ENCODE results near the gene KRT8. TPM values are rescaled to one million over a fixed set of nuclear protein-coding genes. Genes with fewer than 3 reads are reported as not detected.

Gene KRT8
- total RNA-seq, 2 donors from 2014 or later = 182 to 536 TPM

DNA sequence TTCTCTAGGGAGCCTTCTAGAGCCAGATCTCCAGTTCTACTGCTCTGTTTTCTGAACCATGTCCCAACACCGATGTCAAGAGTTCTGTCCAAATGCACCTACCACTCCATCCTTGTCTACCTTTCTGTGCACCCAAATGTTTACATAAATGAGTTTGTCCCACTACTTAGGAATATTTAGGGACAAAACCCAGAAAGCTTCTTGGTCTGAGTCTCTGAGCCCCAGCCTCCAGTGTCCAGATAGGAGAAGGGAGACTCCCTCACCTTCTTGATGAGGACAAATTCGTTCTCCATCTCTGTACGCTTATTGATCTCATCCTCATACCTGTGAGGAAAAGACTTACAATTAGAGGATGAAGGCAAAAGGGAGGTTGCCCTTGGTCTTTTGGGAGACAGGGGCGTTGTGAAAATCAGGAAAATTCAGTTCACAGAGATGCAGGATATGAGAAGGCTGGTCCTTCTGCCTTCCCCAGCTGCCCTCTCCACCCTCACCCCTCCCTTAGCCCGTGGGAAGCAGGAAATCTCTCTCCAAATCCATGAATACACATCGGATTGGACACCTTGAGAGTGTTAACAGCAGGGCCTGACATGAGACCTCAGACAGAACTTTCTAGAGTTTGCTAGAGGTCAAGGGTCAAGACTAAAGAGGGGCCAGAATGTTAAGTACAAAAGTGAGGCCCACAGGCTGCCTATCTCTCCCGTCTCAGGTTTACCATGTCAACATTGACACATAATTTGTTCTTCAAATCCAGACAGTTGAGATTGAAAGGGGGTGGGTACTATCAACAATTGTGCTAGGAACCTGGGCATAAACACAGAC is 3.8 kb downstream of the KRT8 start:
- intact Hi-C loops (cut with DNase I) = no loop called here
- H3K36me3 ChIP-seq = peaks cover 0 to 6% of the 10 kb centered on the region in 2 donors
- H3K27ac ChIP-seq = peak overlapping the region in 1 of 2 donors; percentile 98
- TF ChIP-seq, protein P1, sequence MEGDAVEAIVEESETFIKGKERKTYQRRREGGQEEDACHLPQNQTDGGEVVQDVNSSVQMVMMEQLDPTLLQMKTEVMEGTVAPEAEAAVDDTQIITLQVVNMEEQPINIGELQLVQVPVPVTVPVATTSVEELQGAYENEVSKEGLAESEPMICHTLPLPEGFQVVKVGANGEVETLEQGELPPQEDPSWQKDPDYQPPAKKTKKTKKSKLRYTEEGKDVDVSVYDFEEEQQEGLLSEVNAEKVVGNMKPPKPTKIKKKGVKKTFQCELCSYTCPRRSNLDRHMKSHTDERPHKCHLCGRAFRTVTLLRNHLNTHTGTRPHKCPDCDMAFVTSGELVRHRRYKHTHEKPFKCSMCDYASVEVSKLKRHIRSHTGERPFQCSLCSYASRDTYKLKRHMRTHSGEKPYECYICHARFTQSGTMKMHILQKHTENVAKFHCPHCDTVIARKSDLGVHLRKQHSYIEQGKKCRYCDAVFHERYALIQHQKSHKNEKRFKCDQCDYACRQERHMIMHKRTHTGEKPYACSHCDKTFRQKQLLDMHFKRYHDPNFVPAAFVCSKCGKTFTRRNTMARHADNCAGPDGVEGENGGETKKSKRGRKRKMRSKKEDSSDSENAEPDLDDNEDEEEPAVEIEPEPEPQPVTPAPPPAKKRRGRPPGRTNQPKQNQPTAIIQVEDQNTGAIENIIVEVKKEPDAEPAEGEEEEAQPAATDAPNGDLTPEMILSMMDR (IDR thresholded peaks at IDR 0.05) = no peak
- TF ChIP-seq POLR2A (IDR thresholded peaks at IDR 0.05) = no peak
- TF ChIP-seq POLR2AphosphoS5 (IDR thresholded peaks at IDR 0.05) = no peak
- 62% methylated on average over 7 of the region's 7 CpGs for WGBS
- no peak overlapping the region for H3K4me3 ChIP-seq
- peaks cover 9% of the 10 kb centered on the region for H3K4me1 ChIP-seq (replicated peaks)
- no peak for DNase-seq (ENCODE audit: low spot score)
- no peaks in the 10 kb centered on the region for H3K9me3 ChIP-seq
- H3K27me3 ChIP-seq (replicated peaks; ENCODE audit: insufficient read depth) = no peaks in the 10 kb centered on the region

DNA sequence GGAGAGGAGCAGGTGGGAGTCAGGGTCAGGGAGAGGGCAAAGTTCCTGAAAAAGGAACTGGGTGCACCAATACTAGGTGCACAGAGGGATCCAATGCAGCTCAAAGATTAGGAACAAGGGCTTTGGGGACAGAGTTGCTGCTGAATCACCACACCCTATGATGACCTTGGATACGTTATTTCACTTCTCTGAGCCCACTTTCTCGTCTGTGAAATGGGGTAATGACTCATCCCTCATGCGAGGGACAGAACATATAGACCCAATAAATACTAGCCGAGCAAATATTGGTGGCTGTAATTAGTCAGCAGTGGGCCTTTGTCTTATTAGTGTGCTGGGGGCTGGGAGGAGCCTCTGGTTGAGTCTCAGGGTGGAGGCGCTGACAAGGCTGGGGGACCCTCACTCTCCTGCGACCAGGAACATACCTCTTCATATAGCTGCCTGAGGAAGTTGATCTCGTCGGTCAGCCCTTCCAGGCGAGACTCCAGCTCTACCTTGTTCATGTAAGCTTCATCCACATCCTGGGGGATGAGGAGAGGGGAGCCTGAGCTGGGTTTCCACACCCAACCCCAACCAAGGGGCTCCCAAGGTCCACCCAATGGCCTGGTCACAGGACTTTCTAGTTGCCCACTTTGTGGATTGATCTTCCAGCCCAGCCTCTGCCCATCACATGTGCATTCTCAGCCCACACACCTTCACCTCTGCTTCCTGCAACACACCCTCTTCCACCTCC is 4.5 kb downstream of the KRT8 start:
- Histone ChIP-seq H3K9me3 (no peaks in the 10 kb centered on the region), H3K4me3 (no peak overlapping the region), H3K4me1 (replicated peaks) (peaks cover 10% of the 10 kb centered on the region), H3K27me3 (replicated peaks; ENCODE audit: insufficient read depth) (no peaks in the 10 kb centered on the region), H3K36me3 (peaks cover 0 to 6% of the 10 kb centered on the region in 2 donors), H3K27ac (peak overlapping the region in 1 of 2 donors; percentile 98)
- DNase-seq (ENCODE audit: low spot score) = no peak
- TF ChIP-seq, protein P1 (IDR thresholded peaks at IDR 0.05) = no peak
- peak; percentile 7 for TF ChIP-seq POLR2AphosphoS5 (IDR thresholded peaks at IDR 0.05)
- WGBS = 68% methylated on average over 9 of the region's 9 CpGs
- intact Hi-C loops (cut with DNase I) = no loop called here

DNA sequence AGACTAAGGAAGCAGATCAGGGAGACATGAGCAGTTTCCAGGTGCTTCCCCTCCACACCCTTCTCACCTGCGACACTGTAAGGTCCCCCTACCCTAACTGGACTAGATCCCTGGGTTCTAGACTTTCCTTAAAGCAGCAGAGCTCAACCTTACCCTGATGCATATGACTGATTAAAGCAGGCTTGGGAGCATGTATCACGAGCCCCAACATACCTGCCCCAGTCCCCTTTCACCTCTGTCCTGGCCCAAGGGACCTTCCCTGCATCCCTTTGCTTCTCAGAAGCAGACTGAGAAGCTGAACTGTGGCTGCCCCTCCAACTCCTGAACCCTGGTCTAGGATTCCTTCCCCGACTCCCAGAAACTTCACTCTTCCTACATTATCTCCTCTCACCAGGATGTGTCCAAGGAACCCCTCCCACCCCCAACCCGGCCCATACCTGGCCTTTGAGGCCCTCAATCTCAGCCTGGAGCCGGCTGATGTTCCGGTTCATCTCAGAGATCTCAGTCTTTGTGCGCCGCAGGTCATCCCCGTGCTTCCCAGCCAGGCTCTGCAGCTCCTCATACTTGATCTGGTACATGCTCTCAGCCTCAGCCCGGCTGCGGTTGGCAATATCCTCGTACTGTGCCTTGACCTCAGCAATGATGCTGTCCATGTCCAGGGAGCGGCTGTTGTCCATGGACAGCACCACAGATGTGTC is 5.4 kb downstream of the KRT8 start:
- peaks cover 0 to 6% of the 10 kb centered on the region in 2 donors for H3K36me3 ChIP-seq
- H3K27me3 ChIP-seq (replicated peaks; ENCODE audit: insufficient read depth) = no peaks in the 10 kb centered on the region
- H3K27ac ChIP-seq = peak overlapping the region in 1 of 2 donors; percentile 98
- H3K9me3 ChIP-seq = no peaks in the 10 kb centered on the region
- no peak overlapping the region for H3K4me3 ChIP-seq
- 95% methylated on average over 13 of the region's 13 CpGs for WGBS
- DNase-seq (ENCODE audit: low spot score) = no peak
- H3K4me1 ChIP-seq (replicated peaks) = peaks cover 10% of the 10 kb centered on the region
- TF ChIP-seq POLR2AphosphoS5 (IDR thresholded peaks at IDR 0.05) (no peak), POLR2A (IDR thresholded peaks at IDR 0.05) (no peak)
- TF ChIP-seq, protein P1 (IDR thresholded peaks at IDR 0.05) = no peak
- intact Hi-C loops (cut with DNase I) = no loop called here

DNA sequence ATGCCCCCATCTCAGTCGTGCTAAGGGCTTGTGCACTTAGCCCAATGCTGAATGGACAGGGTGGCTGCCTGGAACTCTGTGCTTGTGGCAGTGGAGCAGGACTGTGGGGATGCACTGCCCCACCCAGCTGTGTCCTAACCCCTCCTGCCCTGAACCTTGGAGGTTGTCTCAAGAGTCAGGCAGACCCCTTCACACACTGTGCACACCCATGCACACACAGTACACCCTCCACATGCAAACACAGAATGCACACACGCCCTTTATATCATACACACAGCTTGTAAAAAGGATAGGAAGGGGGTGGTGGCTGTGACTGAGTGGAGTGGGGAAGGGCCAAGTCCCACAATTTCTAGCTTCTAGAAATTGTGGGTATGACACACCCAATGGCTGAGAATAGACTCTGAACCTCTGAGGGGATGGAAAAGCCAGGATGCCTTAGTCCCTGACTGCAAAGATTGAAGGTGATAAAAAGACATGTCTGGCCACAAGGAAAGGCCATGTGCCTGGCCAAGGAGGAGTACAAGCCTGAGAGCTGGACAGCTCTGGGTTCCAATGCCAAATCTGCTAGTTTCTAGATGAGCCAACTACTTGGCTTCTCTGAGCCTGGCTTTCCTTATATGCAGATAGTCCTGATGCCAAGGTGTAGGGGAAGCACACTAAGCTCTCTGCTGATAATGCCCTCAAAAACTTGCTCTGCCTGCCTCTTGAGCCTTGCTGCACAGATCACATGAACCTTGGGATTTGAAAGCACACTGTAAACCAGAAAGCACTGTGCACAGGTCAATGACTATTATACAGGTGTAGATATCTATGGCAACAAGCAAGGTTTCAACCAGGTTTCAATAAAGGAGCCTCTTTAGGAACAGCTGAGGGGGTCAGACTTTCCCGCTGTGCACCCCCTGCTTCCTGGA is 8.4 kb downstream of the KRT8 start:
- H3K36me3 ChIP-seq = peaks cover 0 to 6% of the 10 kb centered on the region in 2 donors
- peak overlapping the region in 1 of 2 donors; percentile 27 for H3K27ac ChIP-seq
- no peak for DNase-seq (ENCODE audit: low spot score)
- intact Hi-C loops (cut with DNase I) = no loop called here
- H3K4me3 ChIP-seq = no peak overlapping the region
- TF ChIP-seq POLR2A (IDR thresholded peaks at IDR 0.05) (no peak), POLR2AphosphoS5 (IDR thresholded peaks at IDR 0.05) (no peak)
- TF ChIP-seq, protein P1 (IDR thresholded peaks at IDR 0.05) = no peak
- H3K27me3 ChIP-seq (replicated peaks; ENCODE audit: insufficient read depth) = no peaks in the 10 kb centered on the region
- peaks cover 10% of the 10 kb centered on the region for H3K4me1 ChIP-seq (replicated peaks)
- WGBS = 54% methylated on average over 3 of the region's 3 CpGs
- H3K9me3 ChIP-seq = no peaks in the 10 kb centered on the region

Data from prostate gland (tissue), 2 donors.